PC-3 (cell line): ENCODE measurements around the gene TGM2.

Experiments
- CTCF ChIP-seq: fragments of 300-600 bp; sonication (generic); conservative IDR thresholded peaks from 2 replicates; pipeline ENCODE4 v1.5.1; 2017; ENCODE audit warnings: antibody characterized with exemption, low read depth, mild to moderate bottlenecking, low read length
- EZH2 ChIP-seq: fragments of 300-600 bp; sonication (generic); IDR thresholded peaks from one replicate; pipeline ENCODE4 v1.6.1; 2017; ENCODE audit warnings: antibody characterized with exemption, mild to moderate bottlenecking, low read length; ENCODE audit not compliant: unreplicated experiment

GRCh38 chr20:38208523-38208922, 43.5 kb upstream of the TGM2 start:
- TF ChIP-seq CTCF: no peak
- no peak for TF ChIP-seq EZH2
